OCI-LY7 (cell line): ENCODE data around the gene NUP93.

ENCODE experiments used
- EZH2phosphoT487 ChIP-seq: fragments of 200-600 bp; sonication (generic); IDR thresholded peaks from 2 replicates; pipeline ENCODE4 v1.6.1; 2018; ENCODE audit warnings: low read depth, borderline replicate concordance, mild to moderate bottlenecking, mixed run types, antibody characterized with exemption, low read length, moderate library complexity, mixed read lengths
- TF ChIP-seq, protein P1 (sequence below): fragments of 200-600 bp; sonication (generic); conservative IDR thresholded peaks from 2 replicates; pipeline ENCODE4 v1.5.1; 2014; ENCODE audit warnings: mild to moderate bottlenecking, antibody characterized with exemption, low read length, moderate library complexity, mixed read lengths

DNA sequence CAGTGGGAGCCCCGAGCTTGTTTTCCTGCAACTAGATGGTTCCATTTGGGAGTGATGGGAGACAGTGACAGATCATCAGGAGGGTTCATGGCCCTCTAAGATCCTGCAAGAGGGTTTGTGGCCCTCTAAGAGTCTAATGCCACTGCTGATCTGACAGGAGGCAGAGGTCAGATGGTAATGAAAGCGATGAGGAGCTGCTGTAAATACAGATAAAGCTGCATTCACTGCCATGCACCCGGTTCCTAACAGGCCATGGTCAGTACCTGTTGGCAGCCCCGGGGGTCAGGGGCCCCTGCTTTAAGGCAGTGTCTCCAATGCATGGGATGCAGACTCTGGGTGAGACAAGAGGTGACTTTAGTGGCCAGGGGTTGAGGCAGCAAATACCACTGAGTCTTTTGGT lies 165.9 kb downstream of the NUP93 start:
- TF ChIP-seq, protein P1, sequence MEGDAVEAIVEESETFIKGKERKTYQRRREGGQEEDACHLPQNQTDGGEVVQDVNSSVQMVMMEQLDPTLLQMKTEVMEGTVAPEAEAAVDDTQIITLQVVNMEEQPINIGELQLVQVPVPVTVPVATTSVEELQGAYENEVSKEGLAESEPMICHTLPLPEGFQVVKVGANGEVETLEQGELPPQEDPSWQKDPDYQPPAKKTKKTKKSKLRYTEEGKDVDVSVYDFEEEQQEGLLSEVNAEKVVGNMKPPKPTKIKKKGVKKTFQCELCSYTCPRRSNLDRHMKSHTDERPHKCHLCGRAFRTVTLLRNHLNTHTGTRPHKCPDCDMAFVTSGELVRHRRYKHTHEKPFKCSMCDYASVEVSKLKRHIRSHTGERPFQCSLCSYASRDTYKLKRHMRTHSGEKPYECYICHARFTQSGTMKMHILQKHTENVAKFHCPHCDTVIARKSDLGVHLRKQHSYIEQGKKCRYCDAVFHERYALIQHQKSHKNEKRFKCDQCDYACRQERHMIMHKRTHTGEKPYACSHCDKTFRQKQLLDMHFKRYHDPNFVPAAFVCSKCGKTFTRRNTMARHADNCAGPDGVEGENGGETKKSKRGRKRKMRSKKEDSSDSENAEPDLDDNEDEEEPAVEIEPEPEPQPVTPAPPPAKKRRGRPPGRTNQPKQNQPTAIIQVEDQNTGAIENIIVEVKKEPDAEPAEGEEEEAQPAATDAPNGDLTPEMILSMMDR, result no peak
- TF ChIP-seq EZH2phosphoT487, result no peak
